GM13976 (cell line): ENCODE measurements around the gene ITGB5.

Experiments used
- DNase-seq: peaks from one replicate; pipeline ENCODE4 v3.0.0; 2012; ENCODE audit warnings: low spot score
- CTCF ChIP-seq: IDR thresholded peaks from 2 replicates; pipeline ENCODE4 v1.5.1; 2012; ENCODE audit warnings: borderline replicate concordance, mild to moderate bottlenecking; ENCODE audit not compliant: insufficient read depth; ENCODE audit errors: extremely low read depth, missing control alignments, control extremely low read depth
- in situ Hi-C: fragments of 300-500 bp; cut with MboI; formaldehyde crosslinking; loops from one replicate; pipeline ENCODE4 v1.12.0; 2022; ENCODE audit warnings: low sequenced_read_pairs, mixed read lengths, inconsistent platforms; ENCODE audit not compliant: unreplicated experiment

ITGB5 gene

GRCh38 chr3:124802061-124802698 lies 85.0 kb downstream of the ITGB5 start:
- TF ChIP-seq CTCF: no peak
- in situ Hi-C loops: no loop called here
- DNase-seq: no peak

- in situ Hi-C loops: no loop called here
- DNase-seq: no peak
- no peak for TF ChIP-seq CTCF
Observed at GRCh38 chr3:124800511-124801258, 86.5 kb downstream of the ITGB5 start.

GRCh38 chr3:124800076-124800475 lies 87.1 kb downstream of the ITGB5 start:
- in situ Hi-C loops: no loop called here
- DNase-seq: no peak
- TF ChIP-seq CTCF: no peak

- in situ Hi-C loops: no loop called here
- no peak for TF ChIP-seq CTCF
- no peak for DNase-seq
Observed at GRCh38 chr3:124799676-124800075, 87.5 kb downstream of the ITGB5 start.

- in situ Hi-C loops: no loop called here
Observed at GRCh38 chr3:124797426-124797945, 89.7 kb downstream of the ITGB5 start.

GRCh38 chr3:124796477-124796876 lies 90.7 kb downstream of the ITGB5 start:
- TF ChIP-seq CTCF: no peak
- no peak for DNase-seq
- in situ Hi-C loops: no loop called here

More at GRCh38 chr3:124797426-124797945, 89.7 kb downstream of the ITGB5 start:
- no peak for DNase-seq
- TF ChIP-seq CTCF: no peak
